Measurements from ENCODE around the gene CENPX.

The CENPX gene

GRCh38 chr17:82022981-82023446 lies 336 bp upstream of the CENPX start, which contains the start of gene LRRC45:
Gene LRRC45, plus strand, starts transcription at chr17:82023305. Its CDS starts 339 bp downstream, at chr17:82023644.
- POLR2A ChIA-PET, result interaction anchor here (0.5 to 3.7 kb wide), 25 partner anchors 8 to 340 kb away, joined by 3 to 22 read pairs (median 4); partner anchors contain the start of genes ARL16, ASPSCR1, DCXR and GPS1
- TF ChIP-seq HDGF (IDR thresholded peaks at IDR 0.05; ENCODE audit: borderline replicate concordance), result peak; percentile 88; the same call in 1 of the 2 replicates
- peak; percentile 87 for TF ChIP-seq CTBP1 (IDR thresholded peaks at IDR 0.05; ENCODE audit: borderline replicate concordance)
- TF ChIP-seq ELF4 (IDR thresholded peaks at IDR 0.05), result no peak
- CTCF ChIA-PET, result interaction anchor here (0.6 to 4.4 kb wide), 6 partner anchors 15 to 153 kb away, joined by 3 to 34 read pairs (median 4); partner anchors contain the start of genes DCXR and NOTUM
- DNase-seq (ENCODE audit: extremely low spot score), result peak; percentile 97

- CTCF ChIA-PET, result interaction anchor here (0.6 to 4.4 kb wide), 7 partner anchors 8 to 179 kb away, joined by 3 to 34 read pairs (median 5); partner anchors contain the start of genes DCXR and NOTUM
- POLR2A ChIA-PET, result interaction anchor here (0.9 to 3.7 kb wide), 10 partner anchors 9 to 152 kb away, joined by 3 to 22 read pairs (median 6); partner anchors contain the start of genes ASPSCR1, DCXR and PYCR1
- no peak for DNase-seq (ENCODE audit: extremely low spot score)
- TF ChIP-seq SUZ12 (IDR thresholded peaks at IDR 0.05), result no peak
- no peak for TF ChIP-seq FOXM1 (IDR thresholded peaks at IDR 0.05; ENCODE audit: borderline replicate concordance)
- no peak for TF ChIP-seq FOXA1 (IDR thresholded peaks at IDR 0.05)
- no peak for TF ChIP-seq L3MBTL2 (conservative IDR thresholded peaks at IDR 0.05)
- no peak for TF ChIP-seq ZNF384 (IDR thresholded peaks at IDR 0.05)
- TF ChIP-seq NFRKB (IDR thresholded peaks at IDR 0.05), result no peak
Observed at GRCh38 chr17:82021900-82022309, 773 bp downstream of the CENPX start.

GRCh38 chr17:82021107-82021899 lies 1.4 kb downstream of the CENPX start:
- DNase-seq (ENCODE audit: extremely low spot score), result no peak
- ChIA-PET POLR2A (interaction anchor here (0.9 to 3.7 kb wide), 5 partner anchors 9 to 62 kb away, joined by 3 to 22 read pairs (median 6); partner anchors contain the start of gene DCXR), CTCF (interaction anchor here (1.0 to 4.4 kb wide), 7 partner anchors 9 to 97 kb away, joined by 3 to 34 read pairs (median 5); partner anchors contain the start of genes DCXR, NOTUM and RAC3)
- TF ChIP-seq FOXK2 (IDR thresholded peaks at IDR 0.05), result no peak
- no peak for TF ChIP-seq PKNOX1 (IDR thresholded peaks at IDR 0.05)
- no peak for TF ChIP-seq NFRKB (IDR thresholded peaks at IDR 0.05)
- TF ChIP-seq FOXA1 (IDR thresholded peaks at IDR 0.05), result no peak

GRCh38 chr17:82020572-82021106 lies 2.0 kb downstream of the CENPX start:
- no peak for TF ChIP-seq PKNOX1 (IDR thresholded peaks at IDR 0.05)
- CTCF ChIA-PET, result interaction anchor here (1.0 to 4.4 kb wide), 9 partner anchors 10 to 135 kb away, joined by 3 to 34 read pairs (median 5); partner anchors contain the start of genes NOTUM and RAC3
- POLR2A ChIA-PET, result interaction anchor here (1.0 to 2.8 kb wide), 5 partner anchors 11 to 148 kb away, joined by 3 to 13 read pairs (median 3); partner anchors contain the start of gene RAC3
- no peak for DNase-seq (ENCODE audit: extremely low spot score)

GRCh38 chr17:82019690-82020571 lies 2.7 kb downstream of the CENPX start:
- POLR2A ChIA-PET, result interaction anchor here (1.0 to 2.8 kb wide), 5 partner anchors 12 to 147 kb away, joined by 3 to 13 read pairs (median 3); partner anchors contain the start of gene RAC3
- TF ChIP-seq NFRKB (IDR thresholded peaks at IDR 0.05) (no peak), HDGF (IDR thresholded peaks at IDR 0.05; ENCODE audit: borderline replicate concordance) (peak; percentile 75; the same call in 1 of the 2 replicates)
- peak; percentile 83 for DNase-seq (ENCODE audit: extremely low spot score)

GRCh38 chr17:82018989-82019689 lies 3.5 kb downstream of the CENPX start:
- DNase-seq (ENCODE audit: extremely low spot score), result no peak
- TF ChIP-seq ZNF384 (IDR thresholded peaks at IDR 0.05) (no peak), SUZ12 (IDR thresholded peaks at IDR 0.05) (no peak), NFRKB (IDR thresholded peaks at IDR 0.05) (no peak), FOXA1 (IDR thresholded peaks at IDR 0.05) (no peak), L3MBTL2 (conservative IDR thresholded peaks at IDR 0.05) (no peak), FOXM1 (IDR thresholded peaks at IDR 0.05; ENCODE audit: borderline replicate concordance) (no peak), ELF4 (IDR thresholded peaks at IDR 0.05) (no peak), BHLHE40 (IDR thresholded peaks at IDR 0.05; ENCODE audit: borderline replicate concordance) (no peak), ARNT (IDR thresholded peaks at IDR 0.05) (no peak), SP1 (IDR thresholded peaks at IDR 0.05) (no peak)
- POLR2A ChIA-PET, result interaction anchor here (1.0 to 1.7 kb wide), 3 partner anchors 12 to 146 kb away, joined by 3 to 6 read pairs (median 3); partner anchors contain the start of gene RAC3
- CTCF ChIA-PET, result interaction anchor here (0.7 to 4.4 kb wide), 6 partner anchors 10 to 84 kb away, joined by 3 to 34 read pairs (median 6); partner anchors contain the start of gene NOTUM

More at GRCh38 chr17:82019690-82020571, 2.7 kb downstream of the CENPX start:
- CTCF ChIA-PET, result interaction anchor here (0.7 to 4.4 kb wide), 9 partner anchors 10 to 135 kb away, joined by 3 to 34 read pairs (median 5); partner anchors contain the start of genes NOTUM and RAC3
